ENCODE measurements around the gene FKBP14.

Gene FKBP14

GRCh38 chr7:30026229-30027064 lies at the start of gene FKBP14:
FKBP14 (minus strand) TSS chr7:30026702; CDS start chr7:30026508, 194 bp downstream.
- peak; percentile 100 for DNase-seq (ENCODE audit: low spot score)

- peak; percentile 55 for DNase-seq (ENCODE audit: low spot score)
Observed at GRCh38 chr7:30074422-30075030, 48.0 kb upstream of the FKBP14 start.

- no peak for DNase-seq (ENCODE audit: low spot score)
Observed at GRCh38 chr7:30072735-30073134, 46.2 kb upstream of the FKBP14 start.

- DNase-seq (ENCODE audit: low spot score): no peak
Observed at GRCh38 chr7:30070052-30070451, 43.5 kb upstream of the FKBP14 start.

- DNase-seq (ENCODE audit: low spot score): no peak
Observed at GRCh38 chr7:30069096-30069867, 42.8 kb upstream of the FKBP14 start.

GRCh38 chr7:30068117-30068516 lies 41.6 kb upstream of the FKBP14 start:
- peak; percentile 62 for DNase-seq (ENCODE audit: low spot score)

GRCh38 chr7:30066687-30067086 lies 40.2 kb upstream of the FKBP14 start:
- no peak for DNase-seq (ENCODE audit: low spot score)

GRCh38 chr7:30065746-30066145 lies 39.2 kb upstream of the FKBP14 start:
- DNase-seq (ENCODE audit: low spot score): no peak

GRCh38 chr7:30062587-30062986 lies 36.1 kb upstream of the FKBP14 start:
- peak; percentile 43 for DNase-seq (ENCODE audit: low spot score)

GRCh38 chr7:30061786-30062185 lies 35.3 kb upstream of the FKBP14 start:
- DNase-seq (ENCODE audit: low spot score): peak; percentile 35

GRCh38 chr7:30057741-30058140 lies 31.2 kb upstream of the FKBP14 start:
- DNase-seq (ENCODE audit: low spot score): no peak

- DNase-seq (ENCODE audit: low spot score): no peak
Observed at GRCh38 chr7:30053068-30053467, 26.6 kb upstream of the FKBP14 start.

GRCh38 chr7:30049173-30049572 lies 22.7 kb upstream of the FKBP14 start:
- no peak for DNase-seq (ENCODE audit: low spot score)

- no peak for DNase-seq (ENCODE audit: low spot score)
Observed at GRCh38 chr7:30048582-30048981, 22.1 kb upstream of the FKBP14 start.

- no peak for DNase-seq (ENCODE audit: low spot score)
Observed at GRCh38 chr7:30047124-30047523, 20.6 kb upstream of the FKBP14 start.

- DNase-seq (ENCODE audit: low spot score): no peak
Observed at GRCh38 chr7:30046127-30046770, 19.7 kb upstream of the FKBP14 start.

- no peak for DNase-seq (ENCODE audit: low spot score)
Observed at GRCh38 chr7:30041526-30042269, 15.2 kb upstream of the FKBP14 start.

- DNase-seq (ENCODE audit: low spot score): no peak
Observed at GRCh38 chr7:30040938-30041337, 14.4 kb upstream of the FKBP14 start.

- DNase-seq (ENCODE audit: low spot score): no peak
Observed at GRCh38 chr7:30038196-30038980, 11.9 kb upstream of the FKBP14 start.

- no peak for DNase-seq (ENCODE audit: low spot score)
Observed at GRCh38 chr7:30036220-30036619, 9.7 kb upstream of the FKBP14 start.

- no peak for DNase-seq (ENCODE audit: low spot score)
Observed at GRCh38 chr7:30034501-30034900, 8.0 kb upstream of the FKBP14 start.
